DMS79 (cell line): ENCODE results near the gene CIPC.

ENCODE experiments used
- DNase-seq: peaks from one replicate; lab custom pipeline; 2025; lab: John Stamatoyannopoulos, UW

The CIPC gene

GRCh38 chr14:77103475-77103874, 5.4 kb downstream of the CIPC start:
- no peak for DNase-seq

- peak; percentile 34 for DNase-seq
Observed at GRCh38 chr14:77103951-77104350, 5.9 kb downstream of the CIPC start.

- DNase-seq = no peak
Observed at GRCh38 chr14:77104393-77104792, 6.3 kb downstream of the CIPC start.

- no peak for DNase-seq
Observed at GRCh38 chr14:77105145-77105939, 7.3 kb downstream of the CIPC start.

GRCh38 chr14:77106666-77107065, 8.6 kb downstream of the CIPC start:
- DNase-seq = no peak

GRCh38 chr14:77107228-77107627, 9.2 kb downstream of the CIPC start:
- no peak for DNase-seq

- no peak for DNase-seq
Observed at GRCh38 chr14:77108753-77109152, 10.7 kb downstream of the CIPC start.

- peak; percentile 98 for DNase-seq
Observed at GRCh38 chr14:77109656-77110055, 11.6 kb downstream of the CIPC start.

GRCh38 chr14:77110286-77110685, 12.2 kb downstream of the CIPC start:
- no peak for DNase-seq

GRCh38 chr14:77111021-77111420, 13.0 kb downstream of the CIPC start:
- DNase-seq = no peak

- DNase-seq = no peak
Observed at GRCh38 chr14:77113644-77114043, 15.6 kb downstream of the CIPC start.

- DNase-seq = no peak
Observed at GRCh38 chr14:77114609-77115008, 16.6 kb downstream of the CIPC start.

GRCh38 chr14:77116172-77116817, 18.2 kb downstream of the CIPC start:
- DNase-seq = no peak

GRCh38 chr14:77119851-77120250, 21.8 kb downstream of the CIPC start:
- no peak for DNase-seq

- DNase-seq = peak; percentile 99
Observed at GRCh38 chr14:77120771-77121743, 23.0 kb downstream of the CIPC start.

- no peak for DNase-seq
Observed at GRCh38 chr14:77122526-77123125, 24.6 kb downstream of the CIPC start.

GRCh38 chr14:77123381-77124325, 25.6 kb downstream of the CIPC start:
- DNase-seq = peak; percentile 91

GRCh38 chr14:77124345-77125280, 26.6 kb downstream of the CIPC start:
- DNase-seq = no peak

GRCh38 chr14:77125281-77125801, 27.3 kb downstream of the CIPC start:
- DNase-seq = no peak
